Superior temporal gyrus (tissue), 1 donor: ENCODE data around the gene UST.
"Not testable (repeated sequence)": the region's sequence is repeated elsewhere in the genome, so short reads cannot be mapped to it uniquely, and the experiment has no call there.

ENCODE experiments used
- DNase-seq: peaks from one replicate; pipeline ENCODE4 v3.0.0-alpha.2; 2016; ENCODE audit errors: extremely low spot score

Gene UST

GRCh38 chr6:149035766-149036165 is 288.9 kb downstream of the UST start:
- no peak for DNase-seq

- no peak for DNase-seq
Measured at GRCh38 chr6:149037051-149037671, 290.3 kb downstream of the UST start.

DNA sequence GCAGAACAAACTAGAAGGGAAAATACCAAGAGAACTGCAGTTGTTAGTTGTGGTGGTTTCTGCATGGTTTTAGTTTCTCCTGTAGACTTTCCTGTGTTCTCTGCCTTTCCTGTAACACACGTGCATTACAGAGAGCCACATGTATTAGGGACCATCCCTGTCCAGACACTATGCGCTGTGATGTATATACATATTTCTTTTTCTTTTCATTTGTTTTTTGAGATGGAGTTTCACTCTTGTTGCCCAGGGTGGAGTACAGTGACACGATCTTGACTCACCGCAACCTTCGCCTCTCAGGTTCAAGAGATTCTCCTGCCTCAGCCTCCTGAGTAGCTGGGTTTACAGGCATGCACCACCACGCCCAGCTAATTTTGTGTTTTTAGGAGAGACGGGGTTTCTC is 292.2 kb downstream of the UST start:
- not testable (repeated sequence) for DNase-seq

GRCh38 chr6:149041953-149042352 is 295.1 kb downstream of the UST start:
- DNase-seq, result no peak

DNA sequence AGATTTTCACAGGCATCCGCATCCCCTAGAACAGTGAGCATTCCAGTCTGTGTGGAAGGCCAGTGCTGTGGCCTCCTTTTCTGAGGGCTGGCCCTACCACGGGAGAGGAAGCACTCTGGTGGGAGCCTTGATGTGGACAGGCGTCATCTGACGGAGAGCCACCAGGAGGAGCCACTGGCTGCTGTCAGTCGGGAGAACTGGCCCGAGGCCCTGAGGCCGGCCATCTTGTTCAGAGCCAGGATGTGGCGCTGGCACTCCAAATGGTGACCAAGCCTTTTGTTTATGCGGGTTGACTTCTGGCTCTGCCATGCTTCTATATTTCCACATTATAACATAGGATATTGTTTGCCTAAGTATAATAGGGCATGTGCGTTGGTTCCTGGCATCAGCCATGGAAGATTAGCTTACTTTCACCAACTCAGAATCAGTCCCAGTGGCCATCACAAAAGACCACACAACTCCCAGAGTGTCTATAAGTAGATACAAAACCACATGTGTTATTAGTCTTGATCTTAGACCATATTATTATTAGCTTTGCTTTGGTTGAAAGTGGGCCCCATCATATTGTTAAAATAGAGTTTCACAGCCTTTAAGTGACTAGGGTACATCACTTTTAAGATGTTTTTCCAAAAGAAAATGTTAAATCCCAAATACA is 296.8 kb downstream of the UST start:
- no peak for DNase-seq

- no peak for DNase-seq
Measured at GRCh38 chr6:149044528-149044927, 297.7 kb downstream of the UST start.

DNA sequence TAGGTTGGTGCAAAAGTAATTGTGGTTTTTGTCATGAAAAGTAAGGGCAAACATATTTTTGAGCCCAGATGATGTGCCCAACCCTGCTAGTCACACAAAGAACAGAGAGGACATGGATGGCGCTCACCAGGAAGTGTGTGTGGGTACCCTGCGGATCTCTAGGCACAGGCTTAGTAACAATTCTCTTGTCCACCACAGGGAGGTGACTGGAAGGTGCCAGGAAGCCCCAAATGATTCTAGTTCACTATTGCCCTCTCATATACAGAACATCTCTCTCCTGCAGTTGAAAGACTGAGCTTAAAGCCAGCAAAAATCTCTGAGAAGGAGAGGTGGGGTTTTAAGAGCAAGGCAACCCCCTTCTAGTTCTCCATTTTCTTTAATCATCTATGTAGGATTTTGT is 298.6 kb downstream of the UST start:
- no peak for DNase-seq

GRCh38 chr6:149046164-149046821 is 299.5 kb downstream of the UST start:
- DNase-seq, result no peak

DNA sequence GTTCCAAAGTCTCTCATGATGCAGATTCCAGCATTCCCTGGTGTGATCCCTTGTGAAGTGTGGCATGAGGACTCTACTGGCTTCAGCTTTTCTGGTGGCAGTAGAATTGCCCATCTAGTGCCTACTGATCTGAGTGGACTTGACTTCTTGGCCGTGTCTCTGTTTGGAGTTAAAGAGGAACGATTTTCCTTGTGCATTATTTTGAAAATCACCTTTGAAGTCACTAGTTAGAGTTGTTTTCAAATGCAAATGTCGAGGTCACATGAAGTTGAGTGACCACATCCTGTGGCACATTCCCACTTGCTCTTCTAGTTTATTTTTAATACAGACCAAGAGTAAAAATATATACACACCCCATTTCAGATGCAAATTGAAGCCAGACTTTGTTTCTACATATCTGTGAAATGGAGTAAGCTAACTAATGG is 300.0 kb downstream of the UST start:
- DNase-seq, result no peak

GRCh38 chr6:149049230-149049629 is 302.4 kb downstream of the UST start:
- no peak for DNase-seq

DNA sequence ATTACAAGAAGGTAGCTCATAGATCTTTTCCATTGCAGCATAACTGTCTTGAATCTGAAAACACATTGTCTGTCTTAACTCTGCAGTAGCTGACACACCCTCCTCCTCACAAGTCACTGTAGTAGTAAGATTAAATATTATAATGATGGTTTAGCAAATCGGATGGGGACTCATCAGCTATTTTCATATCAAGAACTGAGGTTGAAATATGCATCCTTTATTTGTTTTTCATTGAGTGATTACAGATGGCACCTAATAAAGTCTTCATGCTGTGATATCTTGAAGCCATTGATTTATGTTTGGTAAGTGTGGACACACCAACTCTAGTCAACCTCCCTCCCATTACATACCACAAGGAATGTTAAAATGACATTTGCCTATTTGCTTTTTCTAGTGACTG is 303.3 kb downstream of the UST start:
- no peak for DNase-seq

DNA sequence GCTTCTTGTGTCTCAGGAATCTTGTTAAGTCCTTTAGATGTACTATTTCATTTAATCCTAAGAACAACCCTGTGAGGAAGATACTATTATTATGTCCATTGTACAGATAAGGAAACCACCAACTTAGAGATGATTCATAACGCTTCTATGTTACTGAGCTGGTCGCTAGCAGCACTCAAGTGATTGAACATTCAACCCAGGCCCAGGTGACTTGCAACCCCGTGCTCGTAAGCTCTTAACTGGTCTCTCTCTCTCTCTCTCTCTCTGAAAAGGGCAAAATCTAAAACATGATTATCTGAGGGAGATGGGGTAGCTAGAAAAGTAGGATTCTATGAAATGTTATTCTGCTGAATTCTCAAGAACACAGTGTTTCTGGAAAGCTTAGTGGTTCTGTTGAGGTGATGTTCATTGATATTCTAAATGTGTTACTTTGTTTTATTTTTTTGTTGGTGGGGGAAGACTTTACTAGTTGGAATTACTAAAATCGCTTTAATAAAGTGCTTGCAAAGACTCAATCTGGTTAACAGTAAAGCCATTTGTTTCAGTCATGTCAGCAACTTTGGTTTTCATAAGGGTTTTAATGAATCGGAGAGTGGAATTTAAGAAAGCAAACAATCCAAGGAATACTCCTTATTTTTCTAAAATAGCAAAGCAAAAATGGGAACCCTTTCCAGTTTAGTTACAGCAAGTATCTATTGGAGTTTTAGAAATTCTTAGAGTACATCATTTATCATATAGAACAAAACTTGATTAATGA is 305.7 kb downstream of the UST start:
- no peak for DNase-seq

DNA sequence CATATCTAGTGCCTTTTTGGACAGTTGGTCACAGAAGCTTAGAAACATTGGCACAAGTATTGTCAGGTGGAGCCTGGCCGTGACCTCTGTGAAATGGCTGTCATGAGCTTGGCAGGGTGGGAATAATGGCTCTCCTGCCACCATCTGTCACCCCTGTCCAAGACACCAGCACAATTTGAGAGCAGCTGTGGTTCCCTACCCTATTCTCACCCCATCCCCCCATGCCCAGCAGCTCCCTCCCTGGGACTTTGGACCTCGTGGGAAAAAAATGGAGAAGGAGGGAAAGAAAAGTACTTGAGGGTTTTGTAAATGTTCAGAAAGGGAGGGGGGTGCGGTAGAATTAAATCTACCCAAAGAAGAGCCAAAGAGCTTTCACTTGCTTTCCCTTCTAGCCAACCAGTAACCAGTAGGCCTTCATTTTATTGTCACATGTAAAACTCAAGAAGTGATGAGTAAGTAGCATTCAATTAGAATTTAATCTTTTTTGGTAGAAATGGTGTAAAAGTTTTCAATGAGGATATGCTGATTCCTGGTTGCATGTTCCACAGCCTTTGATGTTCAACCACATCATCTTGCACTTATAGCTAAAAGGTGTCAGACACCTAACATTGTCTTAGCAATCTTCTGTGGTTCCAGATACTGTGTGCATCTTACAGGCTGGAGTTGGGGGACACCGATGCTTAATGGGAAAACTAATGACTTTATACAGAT is 307.2 kb downstream of the UST start:
- no peak for DNase-seq

DNA sequence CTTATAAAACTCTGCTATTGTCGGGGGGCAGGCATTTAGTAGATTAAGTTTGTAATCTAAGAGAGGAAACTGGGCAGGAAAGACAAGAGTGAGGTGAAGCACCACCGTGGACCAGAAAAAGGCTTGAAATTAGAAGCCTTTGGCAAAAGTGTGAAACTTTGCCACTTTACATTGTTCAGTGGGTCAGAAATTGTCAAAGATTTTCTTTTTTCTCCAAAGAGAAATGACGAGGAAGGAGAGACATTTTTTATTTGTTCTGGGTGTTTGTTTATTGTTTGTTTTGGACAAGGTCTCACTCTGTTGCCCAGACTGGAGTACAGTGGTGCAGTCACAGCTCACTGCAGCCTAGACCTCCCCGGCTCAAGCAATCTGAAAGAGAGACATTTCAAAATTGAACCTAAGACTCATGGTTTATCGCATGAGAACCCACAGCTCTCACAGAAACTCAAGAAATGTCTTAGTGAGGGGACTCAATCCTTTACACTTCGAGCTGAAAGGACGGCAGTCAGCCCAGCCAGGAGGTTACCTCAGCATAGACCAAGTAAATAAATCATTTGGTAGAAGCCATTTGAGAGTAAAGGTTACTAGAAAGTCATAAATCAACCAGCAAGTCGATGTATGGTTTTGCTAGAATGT is 307.8 kb downstream of the UST start:
- DNase-seq, result no peak

GRCh38 chr6:149055195-149055899 is 308.5 kb downstream of the UST start:
- DNase-seq, result no peak

DNA sequence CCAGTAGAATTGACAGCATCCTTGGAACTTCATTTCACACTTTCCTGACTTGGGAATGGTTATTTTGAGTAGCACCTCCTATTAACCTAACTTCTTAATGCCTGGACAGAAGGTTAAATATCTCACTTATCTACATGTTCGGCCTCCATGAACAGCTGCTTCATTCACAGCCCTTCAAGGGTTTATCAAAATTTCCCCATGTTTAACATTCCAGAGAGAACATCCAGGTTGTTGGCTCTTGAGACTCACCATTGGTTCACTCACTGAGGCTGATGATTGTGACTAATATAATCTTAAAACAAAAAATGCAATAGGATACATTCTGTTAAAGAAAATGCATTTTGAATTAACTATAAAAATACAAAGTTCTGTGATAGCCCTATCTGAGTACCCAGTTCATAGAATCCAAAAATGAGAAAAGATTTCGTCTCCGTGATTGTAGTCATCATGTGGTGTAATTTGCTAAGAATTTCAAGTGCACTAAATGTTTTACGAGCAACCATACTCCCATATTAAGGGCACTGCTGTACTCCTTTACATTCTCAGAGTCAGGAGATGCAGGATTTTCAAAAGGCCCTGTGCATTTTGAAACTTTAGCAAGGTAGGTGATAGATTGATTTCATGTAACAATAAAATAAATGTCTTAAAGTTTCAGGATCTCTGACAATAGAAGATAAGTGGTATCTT is 310.1 kb downstream of the UST start:
- DNase-seq, result no peak

DNA sequence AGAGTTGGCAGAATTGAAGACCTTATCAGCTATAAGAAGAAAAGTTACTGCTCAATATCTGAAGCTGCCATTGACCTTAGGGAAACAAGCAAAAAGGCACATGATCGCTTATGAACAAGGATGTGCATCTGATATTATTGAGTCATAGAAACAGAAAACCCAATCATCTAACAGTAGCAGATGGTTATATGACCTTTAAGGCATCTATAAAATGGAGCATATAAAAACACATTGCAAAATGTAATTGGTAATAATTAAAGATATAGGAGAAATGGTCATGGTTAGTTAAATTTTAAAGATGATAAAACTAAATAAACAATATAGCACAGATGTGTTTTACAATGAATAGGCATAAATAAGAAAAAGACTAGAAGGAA is 310.6 kb downstream of the UST start:
- DNase-seq, result no peak

DNA sequence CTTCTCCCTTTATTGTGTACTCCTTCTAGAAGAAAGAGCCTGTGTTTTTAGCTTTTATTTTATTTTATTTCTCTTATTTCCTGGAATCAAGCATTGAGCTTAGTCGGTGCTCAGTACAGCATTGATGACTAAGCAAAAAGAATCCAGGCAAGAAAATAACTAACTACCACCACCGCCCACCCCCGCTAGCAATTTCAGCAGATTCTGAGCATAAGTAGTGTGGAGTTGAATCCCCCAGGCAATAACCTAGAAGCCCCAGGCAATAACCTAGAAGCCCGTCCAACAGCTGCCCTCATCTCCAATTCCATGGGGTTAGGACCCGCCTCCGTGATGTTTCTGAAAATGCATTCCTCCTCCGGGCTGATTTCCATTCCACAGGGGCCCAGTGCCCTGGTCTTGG is 312.7 kb downstream of the UST start:
- DNase-seq, result no peak

DNA sequence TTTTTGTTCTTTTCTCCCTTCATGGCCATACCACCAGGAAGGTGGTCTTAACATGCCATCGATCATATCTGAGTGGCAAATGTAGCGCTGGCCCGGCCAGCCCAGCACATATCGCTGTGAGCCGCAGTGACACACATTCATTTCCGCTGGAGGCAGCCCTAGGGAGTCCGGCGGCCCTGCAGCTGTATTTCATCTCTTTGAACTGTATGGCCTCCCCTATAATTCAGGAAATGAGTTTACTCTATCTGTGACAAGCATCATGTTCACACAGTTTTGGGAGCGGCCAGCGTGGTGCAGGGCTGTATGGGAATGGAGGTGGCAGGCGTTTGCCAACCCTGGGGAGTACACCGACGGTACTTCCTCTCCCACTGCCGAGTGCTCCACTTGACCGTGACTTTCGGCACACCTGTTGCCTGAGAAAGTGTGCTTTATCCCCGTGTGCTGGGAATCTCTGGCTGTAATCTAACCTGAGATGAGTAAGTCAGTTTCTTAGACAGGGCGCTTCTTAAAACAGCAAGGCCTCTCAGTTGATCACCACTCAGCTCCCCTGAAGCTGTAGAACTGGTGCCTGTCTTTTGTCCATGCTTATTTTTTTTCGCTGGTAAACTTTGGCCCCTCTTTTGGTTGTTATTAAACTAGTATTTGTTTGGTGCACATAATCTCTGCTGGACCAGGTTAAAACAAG is 313.6 kb downstream of the UST start:
- DNase-seq, result no peak
